CD14-positive monocyte (primary cell): ENCODE measurements around the gene RARRES1. TPM values are rescaled to one million over a fixed set of nuclear protein-coding genes. Genes with fewer than 3 reads are reported as not detected.

ENCODE experiments used
- DNase-seq, 3 donors: peaks; one replicate each; pipeline ENCODE4 v3.0.0-alpha.2; 2011 to 2022
- H2AFZ ChIP-seq: 2 replicates; pipeline ENCODE4 v1.6.0; 2012; ENCODE audit warnings: mild to moderate bottlenecking, low read depth, low read length, inconsistent platforms; ENCODE audit not compliant: insufficient read depth, poor library complexity, severe bottlenecking
- H3K27ac ChIP-seq, 2 donors: 1 replicate in 1 of 2; 2 replicates in 1 of 2; pipeline ENCODE4 v1.5.1; 2012 to 2013; ENCODE audit warnings: low read length in 2 of 2, control low read depth in 1 of 2, inconsistent platforms in 1 of 2, low read depth in 1 of 2, mild to moderate bottlenecking in 1 of 2
- H3K27me3 ChIP-seq, 2 donors: one replicate each; pipeline versions ENCODE4 v1.6.0 to v1.6.1; 2011 to 2013; ENCODE audit warnings: low read length in 2 of 2; ENCODE audit not compliant: control insufficient read depth in 2 of 2, insufficient read depth in 2 of 2
- H3K36me3 ChIP-seq, 2 donors: replicated peaks in 1 of 2; 1 replicate in 1 of 2; 2 replicates in 1 of 2; pipeline versions ENCODE4 v1.5.1 to v1.6.1; 2012 to 2013; ENCODE audit warnings: low read length in 2 of 2, control low read depth in 1 of 2, inconsistent platforms in 1 of 2, mild to moderate bottlenecking in 1 of 2; ENCODE audit not compliant: insufficient read depth in 2 of 2, control insufficient read depth in 1 of 2
- H3K4me1 ChIP-seq, 2 donors: 1 replicate in 1 of 2; 2 replicates in 1 of 2; pipeline versions ENCODE4 v1.5.1 to v1.6.1; 2012 to 2013; ENCODE audit warnings: low read length in 2 of 2, control low read depth in 1 of 2, inconsistent platforms in 1 of 2, mild to moderate bottlenecking in 1 of 2, moderate library complexity in 1 of 2; ENCODE audit not compliant: insufficient read depth in 2 of 2, control insufficient read depth in 1 of 2
- H3K4me2 ChIP-seq: replicated peaks from 2 replicates; pipeline ENCODE3; 2012; ENCODE audit warnings: low read length, moderate library complexity, mild to moderate bottlenecking; ENCODE audit not compliant: poor library complexity, severe bottlenecking; ENCODE audit errors: extremely low read depth
- H3K4me3 ChIP-seq, 3 experiments: fragments of 200-600 bp in 1 of 3; sonication (generic) in 1 of 3; replicated peaks in 1 of 3; 1 replicate in 2 of 3; 2 replicates in 1 of 3; pipeline ENCODE4 v1.5.1; 2011 to 2013; ENCODE audit warnings: low read length in 3 of 3, mild to moderate bottlenecking in 3 of 3, control low read depth in 2 of 3, low read depth in 2 of 3, inconsistent platforms in 1 of 3, moderate library complexity in 1 of 3
- H3K79me2 ChIP-seq: 2 replicates; pipeline ENCODE4 v1.6.0; 2012; ENCODE audit warnings: mild to moderate bottlenecking, control low read depth, inconsistent platforms, low read length, moderate library complexity; ENCODE audit not compliant: insufficient read depth
- H3K9ac ChIP-seq: 2 replicates; pipeline ENCODE4 v1.6.0; 2017; ENCODE audit warnings: low read length, mild to moderate bottlenecking; ENCODE audit not compliant: insufficient read depth, poor library complexity, severe bottlenecking
- H3K9me3 ChIP-seq, 2 donors: replicated peaks in 1 of 2; 1 replicate in 1 of 2; 2 replicates in 1 of 2; pipeline versions ENCODE4 v1.5.1 to v1.6.1; 2012 to 2013; ENCODE audit warnings: low read length in 2 of 2, control low read depth in 1 of 2; ENCODE audit not compliant: control insufficient read depth in 1 of 2, insufficient read depth in 1 of 2
- H4K20me1 ChIP-seq: 2 replicates; pipeline ENCODE4 v1.6.0; 2012; ENCODE audit warnings: mild to moderate bottlenecking, low read length, control low read depth, moderate library complexity; ENCODE audit not compliant: insufficient read depth
- H3K27ac Mint-ChIP-seq, 7 donors: one replicate each; pipeline ENCODE4 v1.8.0; 2020; ENCODE audit warnings: mild to moderate bottlenecking in 7 of 7, mixed read lengths in 7 of 7, moderate library complexity in 6 of 7, inconsistent platforms in 2 of 7
- H3K27me3 Mint-ChIP-seq, 3 donors: one replicate each; pipeline ENCODE4 v1.8.0; 2021 to 2022; ENCODE audit warnings: low read depth in 3 of 3, mild to moderate bottlenecking in 3 of 3, mixed read lengths in 3 of 3, moderate library complexity in 3 of 3, inconsistent platforms in 1 of 3
- H3K36me3 Mint-ChIP-seq, 2 donors: one replicate each; pipeline ENCODE4 v1.8.0; 2020; ENCODE audit warnings: mixed read lengths in 2 of 2, inconsistent platforms in 1 of 2, mild to moderate bottlenecking in 1 of 2
- H3K4me1 Mint-ChIP-seq: one replicate; pipeline ENCODE4 v1.8.0; 2020; ENCODE audit warnings: mild to moderate bottlenecking, mixed read lengths
- H3K4me3 Mint-ChIP-seq, 2 donors: one replicate each; pipeline ENCODE4 v1.8.0; 2020; ENCODE audit warnings: mild to moderate bottlenecking in 2 of 2, mixed read lengths in 2 of 2, moderate library complexity in 1 of 2
- H3K9me3 Mint-ChIP-seq, 7 donors: one replicate each; pipeline ENCODE4 v1.8.0; 2020 to 2022; ENCODE audit warnings: mixed read lengths in 7 of 7, mild to moderate bottlenecking in 6 of 7, moderate library complexity in 6 of 7, inconsistent platforms in 2 of 7
- CTCF ChIP-seq: fragments of 200-600 bp; IDR thresholded peaks from one replicate; pipeline ENCODE4 v1.8.0; 2022; ENCODE audit warnings: antibody characterized with exemption, mild to moderate bottlenecking
- WGBS: methylation state at CpG from one replicate; pipeline ENCODE4 v1.1.5; 2013; ENCODE audit warnings: missing lambda C conversion rate; ENCODE audit not compliant: insufficient coverage; 5-methylcytosine and 5-hydroxymethylcytosine counted together
- intact Hi-C, 2 donors: fragments of 100-400 bp; cut with micrococcal nuclease; formaldehyde crosslinking; loops; one replicate each; pipeline versions ENCODE4 v1.15.0 to v1.15.1; 2023
- polyA plus RNA-seq, 3 donors: library from polyadenylated mRNA; depleted of rRNA in 1 of 3; unstranded in 2 of 3; stranded (reverse) in 1 of 3; fragments of 300-500 nt in 2 of 3; fragments of >200 nt in 1 of 3; fragmentation: Illumina TruSeq in 2 of 3; gene quantifications; 1 replicate in 2 of 3; 2 replicates in 1 of 3; pipeline ENCODE4 v1.2.3, GENCODE V29; 2012 to 2021

Gene RARRES1
- polyA plus RNA-seq, 3 donors = not detected

- Histone ChIP-seq H3K9ac (no peak overlapping the region), H3K9me3 (no peaks in the 10 kb centered on the region), H2AFZ (no peak overlapping the region), H3K27me3 (no peaks in the 10 kb centered on the region), H3K4me3 (no peak overlapping the region), H3K36me3 (peaks cover 0 to 15% of the 10 kb centered on the region in 2 donors), H3K4me2 (no peak overlapping the region), H4K20me1 (no peaks in the 10 kb centered on the region), H3K79me2 (no peaks in the 10 kb centered on the region), H3K27ac (no peak overlapping the region), H3K4me1 (peaks cover 11 to 13% of the 10 kb centered on the region in 2 donors)
- Mint-ChIP-seq H3K27ac (no peak overlapping the region), H3K4me3 (no peak overlapping the region), H3K36me3 (peaks cover 8 to 32% of the 10 kb centered on the region in 2 donors), H3K4me1 (peaks cover 9% of the 10 kb centered on the region), H3K9me3 (peaks cover 0 to 5% (median 0%) of the 10 kb centered on the region in 7 donors), H3K27me3 (peaks cover 0 to 7% (median 7%) of the 10 kb centered on the region in 3 donors)
- no CpG with 5 or more reads among the region's 5 CpGs for WGBS
- TF ChIP-seq CTCF = no peak
- intact Hi-C loops = no loop called here
- no peak for DNase-seq
Observed at GRCh38 chr3:158718490-158719170, 13.6 kb downstream of the RARRES1 start.

- no peak overlapping the region for H3K4me2 ChIP-seq
- H3K27ac Mint-ChIP-seq = peak overlapping the region in 2 of 7 donors; percentile 2 to 63
- no peak overlapping the region for H3K9ac ChIP-seq
- intact Hi-C loops = no loop called here
- no peak overlapping the region for H3K4me3 Mint-ChIP-seq
- peaks cover 16 to 37% of the 10 kb centered on the region in 2 donors for H3K36me3 Mint-ChIP-seq
- no peak for DNase-seq
- peaks cover 10% of the 10 kb centered on the region for H3K4me1 Mint-ChIP-seq
- H3K9me3 Mint-ChIP-seq = peaks cover 0 to 5% (median 0%) of the 10 kb centered on the region in 7 donors
- peaks cover 0 to 7% (median 7%) of the 10 kb centered on the region in 3 donors for H3K27me3 Mint-ChIP-seq
- no peaks in the 10 kb centered on the region for H3K79me2 ChIP-seq
- peaks cover under 1 to 12% of the 10 kb centered on the region in 2 donors for H3K4me1 ChIP-seq
- no peaks in the 10 kb centered on the region for H4K20me1 ChIP-seq
- no peaks in the 10 kb centered on the region for H3K9me3 ChIP-seq
- no peaks in the 10 kb centered on the region for H3K27me3 ChIP-seq
- TF ChIP-seq CTCF = no peak
- no peak overlapping the region for H3K27ac ChIP-seq
- peaks cover 4 to 23% of the 10 kb centered on the region in 2 donors for H3K36me3 ChIP-seq
- WGBS = no CpG with 5 or more reads among the region's 2 CpGs
- no peak overlapping the region for H3K4me3 ChIP-seq
- no peak overlapping the region for H2AFZ ChIP-seq
Observed at GRCh38 chr3:158717576-158717975, 14.7 kb downstream of the RARRES1 start.
